SKM-1 treated with dmso at 0.1 percent for 144 hours (cell line): Measurements from ENCODE around the gene NFKB2.

Source experiments
- DNase-seq: peaks from one replicate; lab custom pipeline; 2025; ENCODE audit not compliant: unreplicated experiment; lab: John Stamatoyannopoulos, UW

Gene NFKB2

GRCh38 chr10:102444851-102445250, 49.3 kb downstream of the NFKB2 start:
- no peak for DNase-seq

- DNase-seq, result peak; percentile 34
These were observed 54.0 kb downstream of the NFKB2 start for GRCh38 chr10:102449321-102450123.

GRCh38 chr10:102450124-102450373, 54.5 kb downstream of the NFKB2 start:
- DNase-seq, result no peak

GRCh38 chr10:102450374-102451104, 55.0 kb downstream of the NFKB2 start:
- peak; percentile 79 for DNase-seq

GRCh38 chr10:102451105-102451969, 55.8 kb downstream of the NFKB2 start, which contains the start of gene C10orf95:
Gene C10orf95, minus strand, starts transcription at chr10:102451543. Its CDS starts 450 bp downstream, at chr10:102451093.
- DNase-seq, result no peak
